Neuronal stem cell (in vitro differentiated cells): ENCODE results near the gene PCSK5.

Experiments
- DNase-seq: peaks from one replicate; pipeline ENCODE4 v3.0.0-alpha.2; 2013; ENCODE audit warnings: low spot score
- H2AFZ ChIP-seq: one replicate; pipeline ENCODE4 v1.6.1; 2013; ENCODE audit warnings: mild to moderate bottlenecking, low read length, inconsistent platforms
- H2AK5ac ChIP-seq: 2 replicates; pipeline ENCODE4 v1.6.1; 2013; ENCODE audit warnings: low read depth, mild to moderate bottlenecking, inconsistent platforms, low read length, moderate library complexity, mixed read lengths
- H2BK120ac ChIP-seq: 2 replicates; pipeline ENCODE4 v1.6.1; 2013; ENCODE audit warnings: low read depth, mild to moderate bottlenecking, inconsistent platforms, low read length, moderate library complexity, mixed read lengths
- H2BK12ac ChIP-seq: one replicate; pipeline ENCODE4 v1.6.1; 2013; ENCODE audit warnings: low read length, inconsistent platforms
- H2BK15ac ChIP-seq: 2 replicates; pipeline ENCODE4 v1.6.1; 2013; ENCODE audit warnings: mild to moderate bottlenecking, low read length, inconsistent platforms, mixed read lengths
- H2BK5ac ChIP-seq: one replicate; pipeline ENCODE4 v1.6.1; 2013; ENCODE audit warnings: inconsistent platforms, mild to moderate bottlenecking, low read length, moderate library complexity
- H3K14ac ChIP-seq: one replicate; pipeline ENCODE4 v1.6.1; 2013; ENCODE audit warnings: low read length, inconsistent platforms
- H3K18ac ChIP-seq: 2 replicates; pipeline ENCODE4 v1.6.1; 2013; ENCODE audit warnings: low read length, inconsistent platforms
- H3K23ac ChIP-seq: 2 replicates; pipeline ENCODE4 v1.6.1; 2013; ENCODE audit warnings: low read depth, mild to moderate bottlenecking, mixed read lengths, low read length, inconsistent platforms; ENCODE audit not compliant: poor library complexity
- H3K27ac ChIP-seq: replicated peaks from 3 replicates; pipeline ENCODE4 v1.5.1; 2013; ENCODE audit warnings: low read length, inconsistent platforms
- H3K27me3 ChIP-seq, 3 experiments: 2 replicates each; pipeline ENCODE4 v1.6.1; 2013; ENCODE audit warnings: low read length in 3 of 3, mild to moderate bottlenecking in 2 of 3, inconsistent platforms in 1 of 3, low read depth in 1 of 3, mixed read lengths in 1 of 3, moderate library complexity in 1 of 3; ENCODE audit not compliant: control insufficient read depth in 3 of 3, insufficient read depth in 3 of 3
- H3K36me3 ChIP-seq, 2 donors: replicated peaks in 1 of 2; 2 replicates each; pipeline ENCODE4 v1.6.1; 2013; ENCODE audit warnings: low read length in 2 of 2; ENCODE audit not compliant: control insufficient read depth in 2 of 2, insufficient read depth in 2 of 2
- H3K4ac ChIP-seq: 2 replicates; pipeline ENCODE4 v1.6.1; 2013; ENCODE audit warnings: inconsistent platforms, mild to moderate bottlenecking, low read length, moderate library complexity
- H3K4me1 ChIP-seq, 2 donors: 1 replicate in 1 of 2; 2 replicates in 1 of 2; pipeline ENCODE4 v1.6.1; 2013; ENCODE audit warnings: low read length in 2 of 2, low read depth in 1 of 2; ENCODE audit not compliant: control insufficient read depth in 2 of 2, insufficient read depth in 1 of 2
- H3K4me2 ChIP-seq: one replicate; pipeline ENCODE4 v1.6.1; 2013; ENCODE audit warnings: mild to moderate bottlenecking, low read length, inconsistent platforms; ENCODE audit not compliant: insufficient read depth, poor library complexity, severe bottlenecking
- H3K4me3 ChIP-seq, 2 donors: 2 replicates each; pipeline ENCODE4 v1.5.1; 2013; ENCODE audit warnings: low read length in 2 of 2, mild to moderate bottlenecking in 2 of 2, inconsistent platforms in 1 of 2, moderate library complexity in 1 of 2
- H3K79me1 ChIP-seq: one replicate; pipeline ENCODE4 v1.6.1; 2013; ENCODE audit warnings: low read depth, mild to moderate bottlenecking, inconsistent platforms, low read length, moderate library complexity
- H3K9ac ChIP-seq: one replicate; pipeline ENCODE4 v1.6.1; 2013; ENCODE audit warnings: mild to moderate bottlenecking, low read depth, low read length, inconsistent platforms; ENCODE audit not compliant: poor library complexity
- H3K9me3 ChIP-seq, 2 donors: replicated peaks in 1 of 2; 2 replicates each; pipeline versions ENCODE3 to v1.6.1; 2013; ENCODE audit warnings: low read length in 2 of 2, mild to moderate bottlenecking in 2 of 2, inconsistent platforms in 1 of 2, low read depth in 1 of 2, mixed read lengths in 1 of 2, moderate library complexity in 1 of 2; ENCODE audit not compliant: control insufficient read depth in 2 of 2, insufficient read depth in 1 of 2
- H4K8ac ChIP-seq: one replicate; pipeline ENCODE4 v1.6.1; 2013; ENCODE audit warnings: low read depth, mild to moderate bottlenecking, inconsistent platforms, low read length, moderate library complexity
- H4K91ac ChIP-seq: one replicate; pipeline ENCODE4 v1.6.1; 2013; ENCODE audit warnings: low read length, low read depth, mild to moderate bottlenecking, inconsistent platforms; ENCODE audit not compliant: poor library complexity
- WGBS, 2 donors: extraction: QIAGEN DNeasy Blood & Tissue Kit; methylation state at CpG; one replicate each; pipeline ENCODE4 v1.1.7; 2013; ENCODE audit warnings: missing lambda C conversion rate in 2 of 2, mixed read lengths in 1 of 2; ENCODE audit not compliant: insufficient read length in 2 of 2, insufficient replicate concordance in 1 of 2; ENCODE audit errors: extremely low coverage in 2 of 2; 5-methylcytosine and 5-hydroxymethylcytosine counted together

The PCSK5 gene

DNA sequence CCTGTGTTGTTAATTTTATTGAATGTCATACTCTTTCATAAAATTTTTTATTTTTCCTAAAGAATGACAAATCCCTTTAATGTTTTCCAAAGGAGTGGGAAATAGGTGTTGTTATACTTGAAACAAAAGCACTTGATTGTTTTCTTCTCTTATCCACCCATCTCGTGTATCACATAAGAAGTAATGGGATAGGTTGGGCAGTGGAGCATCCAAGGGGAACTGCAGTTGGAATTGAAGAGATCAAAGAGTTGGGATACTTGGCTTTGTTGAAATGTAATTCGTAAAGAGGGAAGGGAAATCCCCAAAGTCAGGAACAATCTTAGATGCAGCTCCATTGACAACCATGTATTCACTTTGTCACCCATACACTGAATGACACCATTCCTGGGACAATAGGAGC lies 148.0 kb downstream of the PCSK5 start:
- Histone ChIP-seq H2BK15ac (no peak overlapping the region), H3K18ac (no peak overlapping the region), H2BK120ac (no peak overlapping the region), H3K4me3 (no peak overlapping the region), H2BK12ac (no peak overlapping the region), H3K27me3 (no peaks in the 10 kb centered on the region), H3K4me1 (peaks cover 0 to 7% of the 10 kb centered on the region in 2 donors), H3K27ac (no peak overlapping the region), H2BK5ac (no peak overlapping the region), H3K4me2 (no peak overlapping the region), H3K9ac (no peak overlapping the region), H2AK5ac (no peak overlapping the region), H3K36me3 (peaks cover 0 to 7% of the 10 kb centered on the region in 2 donors), H2AFZ (no peak overlapping the region), H3K4ac (no peak overlapping the region), H4K91ac (no peak overlapping the region), H3K9me3 (no peaks in the 10 kb centered on the region), H3K14ac (no peak overlapping the region), H3K23ac (no peak overlapping the region), H3K79me1 (no peaks in the 10 kb centered on the region), H4K8ac (no peak overlapping the region)
- WGBS, 2 donors, result no CpG with 5 or more reads among the region's 2 CpGs
- DNase-seq, result no peak

DNA sequence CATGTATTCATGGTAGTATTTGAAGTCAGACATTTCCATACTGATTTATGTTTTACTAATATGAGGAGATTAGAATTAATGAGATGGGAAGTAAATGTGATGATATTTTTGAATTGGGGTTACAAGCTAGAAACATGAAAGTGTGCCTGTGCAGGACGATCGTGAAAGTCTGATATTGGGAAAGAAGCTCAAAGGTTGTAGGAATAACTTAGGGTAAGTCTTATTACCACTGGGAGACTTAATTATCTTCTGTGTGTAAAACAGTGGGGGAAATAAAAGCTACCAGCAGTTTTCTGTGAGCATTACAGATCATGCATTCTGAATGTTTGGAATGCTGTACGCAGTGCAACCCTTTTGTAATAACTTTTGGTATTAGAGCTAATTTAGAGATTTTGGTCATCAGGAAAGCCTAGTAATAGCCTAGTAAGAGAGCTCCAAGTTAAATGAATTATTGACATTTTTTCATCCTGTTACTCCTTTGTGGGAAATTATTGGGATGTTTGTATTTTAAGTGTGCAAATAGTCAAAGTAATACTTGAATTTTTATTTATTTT lies 153.9 kb downstream of the PCSK5 start:
- peaks cover 1 to 3% of the 10 kb centered on the region in 2 donors for H3K4me1 ChIP-seq
- no peaks in the 10 kb centered on the region for H3K27me3 ChIP-seq
- no peak overlapping the region for H2BK120ac ChIP-seq
- no peak overlapping the region for H3K4me2 ChIP-seq
- no peak overlapping the region for H4K8ac ChIP-seq
- H2BK5ac ChIP-seq, result no peak overlapping the region
- no peak overlapping the region for H2AFZ ChIP-seq
- H3K4ac ChIP-seq, result no peak overlapping the region
- no peak overlapping the region for H2AK5ac ChIP-seq
- WGBS, 2 donors, result no CpG with 5 or more reads among the region's 3 CpGs
- DNase-seq, result no peak
- H3K14ac ChIP-seq, result no peak overlapping the region
- no peak overlapping the region for H3K18ac ChIP-seq
- no peak overlapping the region for H2BK12ac ChIP-seq
- H4K91ac ChIP-seq, result no peak overlapping the region
- H3K9ac ChIP-seq, result no peak overlapping the region
- H3K9me3 ChIP-seq, result no peaks in the 10 kb centered on the region
- no peak overlapping the region for H3K4me3 ChIP-seq
- no peak overlapping the region for H3K23ac ChIP-seq
- peaks cover 0 to 1% of the 10 kb centered on the region in 2 donors for H3K36me3 ChIP-seq
- no peak overlapping the region for H2BK15ac ChIP-seq
- H3K79me1 ChIP-seq, result no peaks in the 10 kb centered on the region
- no peak overlapping the region for H3K27ac ChIP-seq

DNA sequence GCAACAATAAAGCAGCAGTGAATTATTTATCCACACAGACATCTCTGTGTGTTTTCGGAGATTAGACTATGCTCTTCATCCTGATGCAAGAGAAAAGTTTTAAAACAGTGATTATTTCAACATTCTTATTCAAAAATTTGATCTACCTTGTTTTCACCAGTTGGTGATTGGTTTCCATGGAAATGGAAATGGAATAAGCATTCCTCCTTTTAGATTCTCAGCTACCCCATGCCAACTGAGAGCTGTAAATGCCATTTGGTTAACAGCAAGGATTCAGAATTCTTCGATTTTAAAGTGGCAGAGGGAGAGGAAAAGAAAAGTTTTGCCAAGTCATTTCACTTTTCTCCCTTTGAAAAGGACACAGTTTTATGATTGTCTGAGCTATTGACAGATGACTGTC lies 154.7 kb downstream of the PCSK5 start:
- no peak overlapping the region for H3K18ac ChIP-seq
- no peak overlapping the region for H2AFZ ChIP-seq
- no peak overlapping the region for H2AK5ac ChIP-seq
- H3K4me3 ChIP-seq, result no peak overlapping the region
- H3K27ac ChIP-seq, result no peak overlapping the region
- no peaks in the 10 kb centered on the region for H3K9me3 ChIP-seq
- H4K8ac ChIP-seq, result no peak overlapping the region
- H3K27me3 ChIP-seq, result no peaks in the 10 kb centered on the region
- no peak overlapping the region for H3K23ac ChIP-seq
- no peak overlapping the region for H2BK5ac ChIP-seq
- no peak for DNase-seq
- H3K4ac ChIP-seq, result no peak overlapping the region
- no peak overlapping the region for H4K91ac ChIP-seq
- H3K9ac ChIP-seq, result no peak overlapping the region
- H3K79me1 ChIP-seq, result no peaks in the 10 kb centered on the region
- H3K4me1 ChIP-seq, result peaks cover 2 to 7% of the 10 kb centered on the region in 2 donors
- H2BK15ac ChIP-seq, result no peak overlapping the region
- H2BK12ac ChIP-seq, result no peak overlapping the region
- no peak overlapping the region for H2BK120ac ChIP-seq
- no peak overlapping the region for H3K4me2 ChIP-seq
- no CpG with 5 or more reads among the region's 2 CpGs for WGBS, 2 donors
- peaks cover 0 to 1% of the 10 kb centered on the region in 2 donors for H3K36me3 ChIP-seq
- no peak overlapping the region for H3K14ac ChIP-seq

DNA sequence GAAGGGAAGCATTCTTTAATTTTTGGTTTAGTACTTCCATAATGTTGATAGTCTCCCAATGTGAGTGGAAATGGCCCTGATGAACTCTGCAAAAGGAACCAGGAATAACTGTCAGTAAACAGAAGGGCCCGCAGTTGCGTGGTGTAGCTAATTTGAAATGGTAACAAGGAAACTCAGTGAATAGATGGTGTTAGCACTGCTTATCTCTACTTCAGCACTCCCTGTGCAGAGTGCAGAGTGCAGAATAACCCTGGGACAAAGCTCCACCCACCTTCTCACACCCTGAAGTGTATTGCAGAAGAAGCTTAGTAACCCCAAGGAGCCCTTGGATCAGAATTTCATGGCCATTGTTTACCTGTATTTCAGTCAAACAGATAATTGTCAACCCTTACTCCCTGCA lies 158.9 kb downstream of the PCSK5 start:
- WGBS, 2 donors, result no CpG with 5 or more reads among the region's 2 CpGs
- no peak overlapping the region for H2BK15ac ChIP-seq
- H4K91ac ChIP-seq, result no peak overlapping the region
- H3K79me1 ChIP-seq, result no peaks in the 10 kb centered on the region
- no peak overlapping the region for H2BK12ac ChIP-seq
- no peak overlapping the region for H3K23ac ChIP-seq
- H3K9ac ChIP-seq, result no peak overlapping the region
- peak overlapping the region; percentile 18 for H2AFZ ChIP-seq
- H3K18ac ChIP-seq, result no peak overlapping the region
- no peak for DNase-seq
- H3K4me3 ChIP-seq, result no peak overlapping the region
- peaks cover 0 to 1% of the 10 kb centered on the region in 2 donors for H3K36me3 ChIP-seq
- no peak overlapping the region for H3K27ac ChIP-seq
- H3K9me3 ChIP-seq, result no peaks in the 10 kb centered on the region
- H2AK5ac ChIP-seq, result no peak overlapping the region
- H2BK120ac ChIP-seq, result no peak overlapping the region
- no peak overlapping the region for H3K14ac ChIP-seq
- H3K4me2 ChIP-seq, result no peak overlapping the region
- peaks cover 2 to 7% of the 10 kb centered on the region in 2 donors for H3K4me1 ChIP-seq
- H3K4ac ChIP-seq, result no peak overlapping the region
- no peak overlapping the region for H4K8ac ChIP-seq
- H2BK5ac ChIP-seq, result no peak overlapping the region
- no peaks in the 10 kb centered on the region for H3K27me3 ChIP-seq
